ENCODE data around the gene ANTXR1.

Gene ANTXR1

GRCh38 chr2:69143748-69144360 is 130.9 kb downstream of the ANTXR1 start:
- peak; percentile 70 for ATAC-seq
- TF ChIP-seq RARB (CRISPR knock-in tag; IDR thresholded peaks at IDR 0.05) (no peak), ZNF565 (CRISPR knock-in tag; conservative IDR thresholded peaks at IDR 0.05; ENCODE audit: low read depth) (no peak), ZC3H10 (CRISPR knock-in tag; IDR thresholded peaks at IDR 0.05) (no peak), SNAI2 (CRISPR knock-in tag; IDR thresholded peaks at IDR 0.05) (no peak), POU6F1 (CRISPR knock-in tag; IDR thresholded peaks at IDR 0.05; ENCODE audit: borderline replicate concordance, low read depth) (no peak), GLIS3 (CRISPR knock-in tag; IDR thresholded peaks at IDR 0.05) (no peak), CSDC2 (CRISPR knock-in tag; IDR thresholded peaks at IDR 0.05) (no peak), ESRRG (CRISPR knock-in tag; IDR thresholded peaks at IDR 0.05) (no peak), ISL1 (CRISPR knock-in tag; IDR thresholded peaks at IDR 0.05) (no peak), ZNF8 (CRISPR knock-in tag; IDR thresholded peaks at IDR 0.05) (no peak), ZFP3 (CRISPR knock-in tag; IDR thresholded peaks at IDR 0.05) (no peak), OSR1 (CRISPR knock-in tag; IDR thresholded peaks at IDR 0.05) (no peak), PATZ1 (CRISPR knock-in tag; IDR thresholded peaks at IDR 0.05; ENCODE audit: borderline replicate concordance) (no peak), CSRNP3 (CRISPR knock-in tag; IDR thresholded peaks at IDR 0.05) (no peak), TCF4 (CRISPR knock-in tag; IDR thresholded peaks at IDR 0.05; ENCODE audit: borderline replicate concordance) (no peak), BACH2 (CRISPR knock-in tag; IDR thresholded peaks at IDR 0.05; ENCODE audit: borderline replicate concordance) (no peak), TOX (CRISPR knock-in tag; IDR thresholded peaks at IDR 0.05; ENCODE audit: borderline replicate concordance) (no peak), ZFP30 (CRISPR knock-in tag; IDR thresholded peaks at IDR 0.05) (no peak), ZNF70 (CRISPR knock-in tag; IDR thresholded peaks at IDR 0.05) (no peak)
- TF ChIP-seq, protein P1, sequence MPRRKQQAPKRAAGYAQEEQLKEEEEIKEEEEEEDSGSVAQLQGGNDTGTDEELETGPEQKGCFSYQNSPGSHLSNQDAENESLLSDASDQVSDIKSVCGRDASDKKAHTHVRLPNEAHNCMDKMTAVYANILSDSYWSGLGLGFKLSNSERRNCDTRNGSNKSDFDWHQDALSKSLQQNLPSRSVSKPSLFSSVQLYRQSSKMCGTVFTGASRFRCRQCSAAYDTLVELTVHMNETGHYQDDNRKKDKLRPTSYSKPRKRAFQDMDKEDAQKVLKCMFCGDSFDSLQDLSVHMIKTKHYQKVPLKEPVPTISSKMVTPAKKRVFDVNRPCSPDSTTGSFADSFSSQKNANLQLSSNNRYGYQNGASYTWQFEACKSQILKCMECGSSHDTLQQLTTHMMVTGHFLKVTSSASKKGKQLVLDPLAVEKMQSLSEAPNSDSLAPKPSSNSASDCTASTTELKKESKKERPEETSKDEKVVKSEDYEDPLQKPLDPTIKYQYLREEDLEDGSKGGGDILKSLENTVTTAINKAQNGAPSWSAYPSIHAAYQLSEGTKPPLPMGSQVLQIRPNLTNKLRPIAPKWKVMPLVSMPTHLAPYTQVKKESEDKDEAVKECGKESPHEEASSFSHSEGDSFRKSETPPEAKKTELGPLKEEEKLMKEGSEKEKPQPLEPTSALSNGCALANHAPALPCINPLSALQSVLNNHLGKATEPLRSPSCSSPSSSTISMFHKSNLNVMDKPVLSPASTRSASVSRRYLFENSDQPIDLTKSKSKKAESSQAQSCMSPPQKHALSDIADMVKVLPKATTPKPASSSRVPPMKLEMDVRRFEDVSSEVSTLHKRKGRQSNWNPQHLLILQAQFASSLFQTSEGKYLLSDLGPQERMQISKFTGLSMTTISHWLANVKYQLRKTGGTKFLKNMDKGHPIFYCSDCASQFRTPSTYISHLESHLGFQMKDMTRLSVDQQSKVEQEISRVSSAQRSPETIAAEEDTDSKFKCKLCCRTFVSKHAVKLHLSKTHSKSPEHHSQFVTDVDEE (CRISPR knock-in tag; IDR thresholded peaks at IDR 0.05), result no peak

DNA sequence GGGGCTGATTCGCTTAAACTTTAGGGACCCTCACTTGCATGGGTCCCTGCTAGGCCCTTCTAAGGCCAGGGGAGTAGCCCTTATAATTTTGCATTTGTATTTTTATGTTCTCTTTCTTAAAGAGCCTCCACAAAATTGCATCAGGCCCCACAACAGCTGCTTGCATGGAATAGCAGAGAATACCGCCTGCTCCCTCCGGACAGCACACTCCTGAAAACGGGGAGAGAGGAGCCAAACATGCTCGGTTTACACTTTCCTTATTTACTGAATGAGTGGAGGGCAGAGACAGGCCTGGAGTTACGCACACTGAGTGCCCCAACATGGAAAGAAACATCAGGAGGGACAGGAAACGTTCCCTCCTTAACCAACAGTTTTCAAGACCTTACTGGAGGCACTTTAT is 132.2 kb downstream of the ANTXR1 start:
- no peak for ATAC-seq
- TF ChIP-seq ESRRG (CRISPR knock-in tag; IDR thresholded peaks at IDR 0.05) (no peak), ZFP3 (CRISPR knock-in tag; IDR thresholded peaks at IDR 0.05) (no peak), ZNF565 (CRISPR knock-in tag; conservative IDR thresholded peaks at IDR 0.05; ENCODE audit: low read depth) (no peak), ZNF70 (CRISPR knock-in tag; IDR thresholded peaks at IDR 0.05) (no peak), ZFP30 (CRISPR knock-in tag; IDR thresholded peaks at IDR 0.05) (no peak), BACH2 (CRISPR knock-in tag; IDR thresholded peaks at IDR 0.05; ENCODE audit: borderline replicate concordance) (no peak), TCF4 (CRISPR knock-in tag; IDR thresholded peaks at IDR 0.05; ENCODE audit: borderline replicate concordance) (no peak)

DNA sequence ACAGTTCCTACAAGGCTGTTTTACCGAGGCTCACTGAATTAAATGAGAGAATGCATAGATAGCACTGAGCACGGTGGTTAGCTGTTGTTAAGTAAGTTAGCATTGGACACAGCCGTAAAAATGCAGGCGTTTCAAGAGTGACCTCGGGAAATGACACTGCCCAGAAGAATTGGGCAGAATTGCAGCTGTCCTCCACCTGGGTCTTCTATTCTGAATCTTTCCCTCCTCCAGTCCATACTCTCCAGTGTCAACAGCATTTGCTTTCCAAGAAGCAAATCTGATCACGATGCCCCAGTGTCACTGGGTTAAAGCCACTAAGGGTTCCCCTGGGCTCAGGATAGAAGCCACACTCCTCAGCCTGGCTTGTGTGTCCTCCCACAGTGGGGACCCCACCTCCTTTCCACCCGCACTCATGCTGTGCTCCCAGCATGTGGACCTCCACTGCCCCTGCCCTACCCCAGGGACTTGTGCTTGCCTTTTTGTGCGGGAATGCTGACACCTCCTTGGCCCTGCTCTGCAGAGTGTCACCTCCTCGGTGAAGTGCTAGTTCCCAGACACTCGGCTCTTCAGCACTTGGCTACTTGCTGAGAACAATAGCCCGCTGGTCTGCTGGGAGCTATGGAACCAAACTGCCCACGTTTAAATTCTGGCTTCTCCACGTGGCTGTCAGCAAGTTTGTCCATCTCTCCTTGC is 135.0 kb downstream of the ANTXR1 start:
- ATAC-seq, result no peak
- TF ChIP-seq ISL1 (CRISPR knock-in tag; IDR thresholded peaks at IDR 0.05) (no peak), ESRRG (CRISPR knock-in tag; IDR thresholded peaks at IDR 0.05) (no peak), ZFP30 (CRISPR knock-in tag; IDR thresholded peaks at IDR 0.05) (no peak), ARNTL (CRISPR knock-in tag; IDR thresholded peaks at IDR 0.05; ENCODE audit: borderline replicate concordance, low read depth) (no peak), ZC3H10 (CRISPR knock-in tag; IDR thresholded peaks at IDR 0.05) (no peak), PPARA (CRISPR knock-in tag; IDR thresholded peaks at IDR 0.05; ENCODE audit: borderline replicate concordance) (no peak), ZNF70 (CRISPR knock-in tag; IDR thresholded peaks at IDR 0.05) (no peak), POU6F1 (CRISPR knock-in tag; IDR thresholded peaks at IDR 0.05; ENCODE audit: borderline replicate concordance, low read depth) (no peak), CSDC2 (CRISPR knock-in tag; IDR thresholded peaks at IDR 0.05) (no peak), ZFP3 (CRISPR knock-in tag; IDR thresholded peaks at IDR 0.05) (no peak), SNAI2 (CRISPR knock-in tag; IDR thresholded peaks at IDR 0.05) (no peak), ZNF8 (CRISPR knock-in tag; IDR thresholded peaks at IDR 0.05) (no peak)
- TF ChIP-seq, protein P2, sequence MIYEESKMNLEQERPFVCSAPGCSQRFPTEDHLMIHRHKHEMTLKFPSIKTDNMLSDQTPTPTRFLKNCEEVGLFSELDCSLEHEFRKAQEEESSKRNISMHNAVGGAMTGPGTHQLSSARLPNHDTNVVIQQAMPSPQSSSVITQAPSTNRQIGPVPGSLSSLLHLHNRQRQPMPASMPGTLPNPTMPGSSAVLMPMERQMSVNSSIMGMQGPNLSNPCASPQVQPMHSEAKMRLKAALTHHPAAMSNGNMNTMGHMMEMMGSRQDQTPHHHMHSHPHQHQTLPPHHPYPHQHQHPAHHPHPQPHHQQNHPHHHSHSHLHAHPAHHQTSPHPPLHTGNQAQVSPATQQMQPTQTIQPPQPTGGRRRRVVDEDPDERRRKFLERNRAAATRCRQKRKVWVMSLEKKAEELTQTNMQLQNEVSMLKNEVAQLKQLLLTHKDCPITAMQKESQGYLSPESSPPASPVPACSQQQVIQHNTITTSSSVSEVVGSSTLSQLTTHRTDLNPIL (CRISPR knock-in tag; IDR thresholded peaks at IDR 0.05; ENCODE audit: low read depth), result no peak
